ENCODE results near the gene DNM3. TPM values are rescaled to one million over a fixed set of nuclear protein-coding genes. Genes with fewer than 3 reads are reported as not detected.

DNM3 gene
- total and polyA plus RNA-seq, 9 of the 15 experiments (the other 6 are each of a cell fraction or from before 2014, with no cell fraction given), result 0.08 to 0.36 (median 0.22) TPM; not detected in 1

DNA sequence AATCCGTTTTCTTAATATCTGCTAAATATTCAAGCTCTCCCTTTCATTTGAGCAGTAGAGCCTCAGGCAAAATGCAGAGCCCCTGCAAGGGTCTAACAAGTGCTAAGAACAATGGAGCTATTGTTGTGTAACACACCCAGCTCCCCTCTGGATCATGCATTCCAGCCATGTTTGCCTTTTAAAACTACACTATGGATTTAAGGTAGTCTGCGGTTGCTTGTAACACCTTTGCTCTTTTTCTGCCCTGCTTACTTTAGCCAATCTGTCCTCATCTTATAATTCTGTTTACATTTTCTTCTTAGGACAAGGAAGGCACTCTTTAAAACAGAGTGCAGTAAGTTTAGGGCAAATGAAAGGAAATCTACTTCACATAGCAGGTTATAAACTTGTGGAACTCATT is 519.2 kb downstream of the DNM3 start:
- Histone ChIP-seq H2AFZ (ENCODE audit: low read depth, low read length) (no peak overlapping the region), H3K79me2 (ENCODE audit: control insufficient read depth, insufficient read depth, low read length) (no peaks in the 10 kb centered on the region), H4K20me1 (replicated peaks; ENCODE audit: control insufficient read depth, insufficient read depth, low read length) (no peaks in the 10 kb centered on the region), H3K9ac (ENCODE audit: insufficient read depth in 1 of 2, low read depth in 2 of 2, low read length in 2 of 2) (no peak overlapping the region), H3K4me2 (ENCODE audit: insufficient read depth, low read length) (no peak overlapping the region), H3K9me1 (ENCODE audit: control insufficient read depth, insufficient read depth, low read length) (no peaks in the 10 kb centered on the region), H3K9me3 (replicated peaks; ENCODE audit: control insufficient read depth, insufficient read depth, low read depth, low read length) (no peaks in the 10 kb centered on the region), H3K27ac (ENCODE audit: extremely low read depth, low read depth, low read length) (no peak overlapping the region), H3K27me3 (ENCODE audit: control insufficient read depth in 2 of 2, insufficient read depth in 2 of 2, low read length in 2 of 2) (no peaks in the 10 kb centered on the region), H3K36me3 (ENCODE audit: control insufficient read depth, insufficient read depth, low read length) (no peaks in the 10 kb centered on the region), H3K4me3 (no peak overlapping the region), H3K4me1 (replicated peaks in 1 of 2; ENCODE audit: control insufficient read depth in 2 of 2, insufficient read depth in 2 of 2, low read length in 2 of 2) (no peaks in the 10 kb centered on the region)
- ATAC-seq (no peak), DNase-seq (ENCODE audit: extremely low read depth in 1 of 4, low spot score in 3 of 4) (no peak), FAIRE-seq (no peak)
- intact Hi-C loops (cut with micrococcal nuclease), result no loop called here
- POLR2A ChIA-PET, result interaction anchor here (0.7 to 0.9 kb wide), 2 partner anchors 16 to 307 kb away, joined by 3 read pairs; no protein-coding TSS in a partner anchor
- CTCF ChIA-PET (ENCODE audit: low intra/inter-chr PET ratio), result no interaction called here
- BruUV-seq (replicated peaks), result no TSS peak
- in situ Hi-C loops (cut with MboI), result no loop called here
- WGBS (ENCODE audit: insufficient coverage, low coverage, missing lambda C conversion rate), result 2% methylated on average over 2 of the region's 2 CpGs
- TF ChIP-seq, protein P1, sequence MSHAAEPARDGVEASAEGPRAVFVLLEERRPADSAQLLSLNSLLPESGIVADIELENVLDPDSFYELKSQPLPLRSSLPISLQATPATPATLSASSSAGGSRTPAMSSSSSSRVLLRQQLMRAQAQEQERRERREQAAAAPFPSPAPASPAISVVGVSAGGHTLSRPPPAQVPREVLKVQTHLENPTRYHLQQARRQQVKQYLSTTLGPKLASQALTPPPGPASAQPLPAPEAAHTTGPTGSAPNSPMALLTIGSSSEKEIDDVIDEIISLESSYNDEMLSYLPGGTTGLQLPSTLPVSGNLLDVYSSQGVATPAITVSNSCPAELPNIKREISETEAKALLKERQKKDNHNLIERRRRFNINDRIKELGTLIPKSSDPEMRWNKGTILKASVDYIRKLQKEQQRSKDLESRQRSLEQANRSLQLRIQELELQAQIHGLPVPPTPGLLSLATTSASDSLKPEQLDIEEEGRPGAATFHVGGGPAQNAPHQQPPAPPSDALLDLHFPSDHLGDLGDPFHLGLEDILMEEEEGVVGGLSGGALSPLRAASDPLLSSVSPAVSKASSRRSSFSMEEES (CRISPR knock-in tag; IDR thresholded peaks at IDR 0.05), result no peak
- TF ChIP-seq MIER1 (IDR thresholded peaks at IDR 0.05; ENCODE audit: low read depth) (no peak), ZNF436 (CRISPR knock-in tag; IDR thresholded peaks at IDR 0.05) (no peak), KLF13 (tag; IDR thresholded peaks at IDR 0.05; ENCODE audit: borderline replicate concordance, low read depth) (no peak), PML (IDR thresholded peaks at IDR 0.05; ENCODE audit: low read length) (no peak), JUN (IDR thresholded peaks at IDR 0.05; ENCODE audit: borderline replicate concordance, low read depth, low read length) (no peak), JUN (CRISPR knock-in tag; IDR thresholded peaks at IDR 0.05; ENCODE audit: borderline replicate concordance) (no peak), L3MBTL2 (IDR thresholded peaks at IDR 0.05) (no peak), HNRNPUL1 (IDR thresholded peaks at IDR 0.05; ENCODE audit: low read length) (no peak), ILK (tag; IDR thresholded peaks at IDR 0.05; ENCODE audit: borderline replicate concordance, low read depth) (no peak), RBM34 (IDR thresholded peaks at IDR 0.05; ENCODE audit: borderline replicate concordance, insufficient read depth, low read length) (no peak)
- TF ChIP-seq, protein P2, sequence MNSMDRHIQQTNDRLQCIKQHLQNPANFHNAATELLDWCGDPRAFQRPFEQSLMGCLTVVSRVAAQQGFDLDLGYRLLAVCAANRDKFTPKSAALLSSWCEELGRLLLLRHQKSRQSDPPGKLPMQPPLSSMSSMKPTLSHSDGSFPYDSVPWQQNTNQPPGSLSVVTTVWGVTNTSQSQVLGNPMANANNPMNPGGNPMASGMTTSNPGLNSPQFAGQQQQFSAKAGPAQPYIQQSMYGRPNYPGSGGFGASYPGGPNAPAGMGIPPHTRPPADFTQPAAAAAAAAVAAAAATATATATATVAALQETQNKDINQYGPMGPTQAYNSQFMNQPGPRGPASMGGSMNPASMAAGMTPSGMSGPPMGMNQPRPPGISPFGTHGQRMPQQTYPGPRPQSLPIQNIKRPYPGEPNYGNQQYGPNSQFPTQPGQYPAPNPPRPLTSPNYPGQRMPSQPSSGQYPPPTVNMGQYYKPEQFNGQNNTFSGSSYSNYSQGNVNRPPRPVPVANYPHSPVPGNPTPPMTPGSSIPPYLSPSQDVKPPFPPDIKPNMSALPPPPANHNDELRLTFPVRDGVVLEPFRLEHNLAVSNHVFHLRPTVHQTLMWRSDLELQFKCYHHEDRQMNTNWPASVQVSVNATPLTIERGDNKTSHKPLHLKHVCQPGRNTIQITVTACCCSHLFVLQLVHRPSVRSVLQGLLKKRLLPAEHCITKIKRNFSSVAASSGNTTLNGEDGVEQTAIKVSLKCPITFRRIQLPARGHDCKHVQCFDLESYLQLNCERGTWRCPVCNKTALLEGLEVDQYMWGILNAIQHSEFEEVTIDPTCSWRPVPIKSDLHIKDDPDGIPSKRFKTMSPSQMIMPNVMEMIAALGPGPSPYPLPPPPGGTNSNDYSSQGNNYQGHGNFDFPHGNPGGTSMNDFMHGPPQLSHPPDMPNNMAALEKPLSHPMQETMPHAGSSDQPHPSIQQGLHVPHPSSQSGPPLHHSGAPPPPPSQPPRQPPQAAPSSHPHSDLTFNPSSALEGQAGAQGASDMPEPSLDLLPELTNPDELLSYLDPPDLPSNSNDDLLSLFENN (IDR thresholded peaks at IDR 0.05; ENCODE audit: low read depth in 2 of 2, low read length in 2 of 2), result no peak
- TF ChIP-seq, protein P3, sequence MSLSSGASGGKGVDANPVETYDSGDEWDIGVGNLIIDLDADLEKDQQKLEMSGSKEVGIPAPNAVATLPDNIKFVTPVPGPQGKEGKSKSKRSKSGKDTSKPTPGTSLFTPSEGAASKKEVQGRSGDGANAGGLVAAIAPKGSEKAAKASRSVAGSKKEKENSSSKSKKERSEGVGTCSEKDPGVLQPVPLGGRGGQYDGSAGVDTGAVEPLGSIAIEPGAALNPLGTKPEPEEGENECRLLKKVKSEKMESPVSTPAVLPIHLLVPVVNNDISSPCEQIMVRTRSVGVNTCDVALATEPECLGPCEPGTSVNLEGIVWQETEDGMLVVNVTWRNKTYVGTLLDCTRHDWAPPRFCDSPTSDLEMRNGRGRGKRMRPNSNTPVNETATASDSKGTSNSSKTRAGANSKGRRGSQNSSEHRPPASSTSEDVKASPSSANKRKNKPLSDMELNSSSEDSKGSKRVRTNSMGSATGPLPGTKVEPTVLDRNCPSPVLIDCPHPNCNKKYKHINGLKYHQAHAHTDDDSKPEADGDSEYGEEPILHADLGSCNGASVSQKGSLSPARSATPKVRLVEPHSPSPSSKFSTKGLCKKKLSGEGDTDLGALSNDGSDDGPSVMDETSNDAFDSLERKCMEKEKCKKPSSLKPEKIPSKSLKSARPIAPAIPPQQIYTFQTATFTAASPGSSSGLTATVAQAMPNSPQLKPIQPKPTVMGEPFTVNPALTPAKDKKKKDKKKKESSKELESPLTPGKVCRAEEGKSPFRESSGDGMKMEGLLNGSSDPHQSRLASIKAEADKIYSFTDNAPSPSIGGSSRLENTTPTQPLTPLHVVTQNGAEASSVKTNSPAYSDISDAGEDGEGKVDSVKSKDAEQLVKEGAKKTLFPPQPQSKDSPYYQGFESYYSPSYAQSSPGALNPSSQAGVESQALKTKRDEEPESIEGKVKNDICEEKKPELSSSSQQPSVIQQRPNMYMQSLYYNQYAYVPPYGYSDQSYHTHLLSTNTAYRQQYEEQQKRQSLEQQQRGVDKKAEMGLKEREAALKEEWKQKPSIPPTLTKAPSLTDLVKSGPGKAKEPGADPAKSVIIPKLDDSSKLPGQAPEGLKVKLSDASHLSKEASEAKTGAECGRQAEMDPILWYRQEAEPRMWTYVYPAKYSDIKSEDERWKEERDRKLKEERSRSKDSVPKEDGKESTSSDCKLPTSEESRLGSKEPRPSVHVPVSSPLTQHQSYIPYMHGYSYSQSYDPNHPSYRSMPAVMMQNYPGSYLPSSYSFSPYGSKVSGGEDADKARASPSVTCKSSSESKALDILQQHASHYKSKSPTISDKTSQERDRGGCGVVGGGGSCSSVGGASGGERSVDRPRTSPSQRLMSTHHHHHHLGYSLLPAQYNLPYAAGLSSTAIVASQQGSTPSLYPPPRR (CRISPR knock-in tag; IDR thresholded peaks at IDR 0.05; ENCODE audit: borderline replicate concordance), result no peak
